ENCODE measurements around the gene MAP1B.
A peak's percentile ranks its signal among the peaks of the same experiment; 100 is the strongest.

MAP1B gene

DNA sequence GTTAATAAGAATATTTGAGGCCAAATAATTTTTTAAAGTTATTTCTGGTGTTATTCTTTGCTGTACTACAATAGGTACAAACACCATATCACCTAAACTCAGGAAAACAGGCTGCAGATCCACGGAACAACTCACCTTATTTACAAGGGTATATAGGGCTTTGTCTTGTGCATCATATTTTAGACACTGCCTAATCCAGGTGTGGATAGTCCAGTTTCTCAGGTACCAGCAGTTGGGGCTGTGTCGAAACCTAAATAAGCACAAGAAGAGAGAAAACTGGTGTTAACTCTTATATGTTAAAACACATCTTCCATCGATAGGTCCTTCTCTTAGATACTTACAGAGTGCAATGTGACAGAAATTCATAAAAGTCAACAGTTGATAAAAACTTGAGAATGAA lies 130.6 kb downstream of the MAP1B start:
- Histone ChIP-seq H3K4me3 (ENCODE audit: low read length) (no peak overlapping the region), H3K27ac (ENCODE audit: low read depth, low read length) (peak overlapping the region; percentile 74; the same call in 1 of the 2 replicates), H3K9me3 (ENCODE audit: insufficient read depth, low read depth, low read length) (no peaks in the 10 kb centered on the region), H3K4me1 (ENCODE audit: insufficient read depth, low read length) (peaks cover 80% of the 10 kb centered on the region), H3K27me3 (ENCODE audit: insufficient read depth, low read length) (no peaks in the 10 kb centered on the region), H3K9ac (ENCODE audit: low read depth, low read length) (peak overlapping the region; percentile 2; the same call in 1 of the 2 replicates), H3K36me3 (ENCODE audit: insufficient read depth, low read length) (peaks cover 28% of the 10 kb centered on the region)
- 92% methylated on average over 1 of the region's 3 CpGs for WGBS

DNA sequence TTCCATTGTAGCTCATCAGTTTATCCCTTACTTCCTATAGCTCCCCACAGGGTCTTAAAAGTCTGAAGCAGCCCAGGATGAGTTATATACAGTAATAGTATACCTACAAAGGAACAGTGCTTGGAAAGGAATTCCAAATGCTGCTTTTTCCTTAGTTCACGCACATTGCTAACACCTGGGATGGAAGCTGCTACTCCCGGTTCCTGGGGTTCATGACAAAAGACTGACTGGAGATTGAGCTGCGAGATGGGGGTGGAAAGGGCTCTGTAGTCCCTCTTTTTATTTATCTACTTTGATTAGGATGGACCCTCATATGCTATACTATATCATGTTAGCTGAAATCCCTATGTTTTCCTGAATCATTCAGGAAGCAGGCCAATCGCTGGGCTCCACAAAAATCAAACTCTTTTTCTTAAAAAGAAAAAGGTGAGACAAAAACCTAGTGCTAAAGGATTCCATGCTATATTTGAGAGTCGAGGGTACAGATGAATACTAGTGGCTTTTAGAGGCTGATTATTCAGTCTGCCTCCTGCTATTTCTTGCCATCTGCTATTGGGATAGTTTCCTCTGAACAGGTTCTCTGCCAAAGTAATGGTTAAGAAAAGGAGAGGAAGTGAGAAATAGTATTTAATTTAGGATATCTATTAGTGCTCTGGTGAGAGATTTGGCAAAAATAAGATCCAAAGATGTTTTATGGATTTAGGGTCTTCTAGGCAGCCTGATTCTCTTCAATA lies 131.6 kb downstream of the MAP1B start:
- no peaks in the 10 kb centered on the region for H3K27me3 ChIP-seq (ENCODE audit: insufficient read depth, low read length)
- 68% methylated on average over 3 of the region's 5 CpGs for WGBS
- no peak overlapping the region for H3K4me3 ChIP-seq (ENCODE audit: low read length)
- peak overlapping the region; percentile 74 for H3K27ac ChIP-seq (ENCODE audit: low read depth, low read length)
- H3K4me1 ChIP-seq (ENCODE audit: insufficient read depth, low read length) = peaks cover 82% of the 10 kb centered on the region
- H3K9ac ChIP-seq (ENCODE audit: low read depth, low read length) = peak overlapping the region; percentile 2; the same call in 1 of the 2 replicates
- peaks cover 18% of the 10 kb centered on the region for H3K36me3 ChIP-seq (ENCODE audit: insufficient read depth, low read length)
- no peaks in the 10 kb centered on the region for H3K9me3 ChIP-seq (ENCODE audit: insufficient read depth, low read depth, low read length)

DNA sequence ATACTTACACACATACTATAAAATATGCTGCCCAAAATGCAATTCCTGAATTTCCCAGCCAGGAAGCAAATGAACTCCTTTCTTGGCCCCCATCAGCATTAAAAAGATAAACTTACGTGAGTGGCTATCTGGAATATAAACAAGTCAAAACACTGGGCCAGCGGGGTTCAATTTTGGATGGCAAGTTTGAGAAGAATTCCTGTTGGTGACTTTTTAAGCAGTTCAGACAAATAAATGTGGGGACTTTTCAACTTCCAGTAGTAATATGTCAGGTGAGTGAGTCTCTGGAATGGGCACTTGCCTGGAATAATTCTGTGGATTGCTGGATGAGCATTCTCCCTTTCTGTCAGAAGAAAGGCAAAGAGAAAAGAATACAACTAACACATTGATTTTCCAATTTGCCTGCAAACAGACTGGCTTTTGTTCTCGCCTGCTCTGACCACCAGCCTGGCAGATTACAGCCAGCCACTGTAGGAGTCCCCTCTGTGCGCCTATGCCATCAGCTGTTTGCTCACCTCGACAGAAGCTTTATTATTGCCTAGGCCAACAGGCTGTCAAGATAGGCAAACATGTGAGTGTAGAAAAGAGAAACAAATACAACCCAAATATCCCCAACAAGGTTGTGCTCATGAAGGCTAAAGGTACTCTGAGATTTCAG lies 134.2 kb downstream of the MAP1B start:
- peaks cover 75% of the 10 kb centered on the region for H3K4me1 ChIP-seq (ENCODE audit: insufficient read depth, low read length)
- H3K27me3 ChIP-seq (ENCODE audit: insufficient read depth, low read length) = no peaks in the 10 kb centered on the region
- no peak overlapping the region for H3K4me3 ChIP-seq (ENCODE audit: low read length)
- WGBS = 85% methylated on average over 5 of the region's 5 CpGs
- H3K36me3 ChIP-seq (ENCODE audit: insufficient read depth, low read length) = peaks cover 15% of the 10 kb centered on the region
- no peaks in the 10 kb centered on the region for H3K9me3 ChIP-seq (ENCODE audit: insufficient read depth, low read depth, low read length)
- H3K27ac ChIP-seq (ENCODE audit: low read depth, low read length) = no peak overlapping the region
- H3K9ac ChIP-seq (ENCODE audit: low read depth, low read length) = no peak overlapping the region

DNA sequence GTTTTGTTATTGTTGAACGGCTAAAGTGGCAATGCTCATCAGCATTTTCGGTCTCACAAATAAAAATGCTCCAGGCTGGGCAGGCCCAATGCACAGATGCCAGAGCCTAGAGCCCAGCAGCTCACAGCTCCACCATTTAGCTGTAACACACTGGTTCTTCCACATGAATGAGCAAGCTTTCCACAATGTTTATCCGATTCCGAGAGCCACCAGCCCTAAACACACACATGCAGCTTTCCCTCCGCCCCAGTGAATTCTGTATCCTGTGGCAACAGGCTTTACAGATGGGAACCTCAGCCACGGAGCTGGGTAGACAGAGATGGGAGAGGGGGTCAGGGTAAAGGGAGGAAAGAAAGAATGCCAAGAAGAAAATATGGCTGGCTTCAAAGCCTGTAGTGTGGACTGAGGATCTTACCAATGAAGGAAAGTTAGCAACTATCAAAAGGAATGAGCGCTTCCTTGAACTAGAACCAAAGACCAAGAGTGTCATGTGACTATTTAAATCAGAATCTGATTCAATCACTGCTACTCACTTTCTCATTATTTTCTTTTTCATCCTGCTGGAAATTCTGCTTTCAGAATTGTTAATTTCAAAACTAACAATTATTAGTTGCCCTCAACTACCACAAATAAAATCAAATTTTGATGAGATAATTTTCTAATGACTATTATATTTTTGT lies 135.7 kb downstream of the MAP1B start:
- H3K27me3 ChIP-seq (ENCODE audit: insufficient read depth, low read length) = no peaks in the 10 kb centered on the region
- WGBS = 82% methylated on average over 7 of the region's 7 CpGs
- H3K9me3 ChIP-seq (ENCODE audit: insufficient read depth, low read depth, low read length) = no peaks in the 10 kb centered on the region
- no peak overlapping the region for H3K4me3 ChIP-seq (ENCODE audit: low read length)
- H3K9ac ChIP-seq (ENCODE audit: low read depth, low read length) = no peak overlapping the region
- H3K4me1 ChIP-seq (ENCODE audit: insufficient read depth, low read length) = peaks cover 82% of the 10 kb centered on the region
- H3K36me3 ChIP-seq (ENCODE audit: insufficient read depth, low read length) = peaks cover under 1% of the 10 kb centered on the region; the same call in 1 of the 2 replicates
- H3K27ac ChIP-seq (ENCODE audit: low read depth, low read length) = peak overlapping the region; percentile 39; the same call in 1 of the 2 replicates

DNA sequence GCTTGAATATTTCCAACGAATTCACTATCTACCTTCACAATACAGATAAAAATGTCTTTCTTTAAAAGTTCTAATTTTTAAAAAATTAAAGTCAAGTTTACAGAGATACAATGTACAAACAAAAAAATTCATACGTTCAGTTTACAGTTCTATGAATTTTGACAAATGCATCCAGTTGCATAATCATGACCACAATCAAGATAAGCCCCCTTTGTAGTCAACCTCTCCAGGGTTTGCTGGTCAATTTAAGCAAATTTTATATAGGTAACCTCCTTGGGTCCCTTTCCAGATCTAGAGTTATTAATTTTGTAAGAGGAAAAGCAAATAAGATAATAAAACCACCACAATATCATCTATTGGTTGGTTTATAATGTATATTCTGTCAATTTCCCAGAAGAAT lies 136.4 kb downstream of the MAP1B start:
- H3K9me3 ChIP-seq (ENCODE audit: insufficient read depth, low read depth, low read length) = no peaks in the 10 kb centered on the region
- WGBS = 94% methylated on average over 2 of the region's 2 CpGs
- peaks cover 81% of the 10 kb centered on the region for H3K4me1 ChIP-seq (ENCODE audit: insufficient read depth, low read length)
- H3K9ac ChIP-seq (ENCODE audit: low read depth, low read length) = no peak overlapping the region
- H3K27ac ChIP-seq (ENCODE audit: low read depth, low read length) = no peak overlapping the region
- no peaks in the 10 kb centered on the region for H3K27me3 ChIP-seq (ENCODE audit: insufficient read depth, low read length)
- H3K4me3 ChIP-seq (ENCODE audit: low read length) = no peak overlapping the region
- no peaks in the 10 kb centered on the region for H3K36me3 ChIP-seq (ENCODE audit: insufficient read depth, low read length)

DNA sequence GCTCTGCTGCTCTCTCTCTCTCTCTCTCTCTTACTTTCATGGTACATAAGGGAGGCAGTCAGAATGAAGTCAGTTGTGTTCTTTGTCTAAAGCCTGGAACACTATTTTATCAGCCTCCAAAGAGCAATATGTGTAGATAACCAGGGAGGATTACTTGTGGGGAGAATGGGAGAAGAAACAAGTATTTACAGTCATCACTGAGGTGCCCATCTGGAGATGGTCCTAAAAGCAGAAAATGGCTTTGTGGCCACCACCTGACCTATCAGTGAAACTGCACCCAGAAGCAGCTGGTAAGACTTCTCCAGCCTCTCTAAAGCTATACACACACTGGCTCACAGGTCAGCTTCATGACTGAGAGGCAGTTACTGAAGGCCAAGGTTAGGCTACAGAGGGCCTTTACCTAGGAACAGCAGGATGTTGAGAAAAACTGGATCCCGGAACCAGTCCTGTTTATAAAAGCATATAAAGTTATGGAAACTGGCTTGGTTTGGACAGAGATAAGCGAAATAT lies 137.6 kb downstream of the MAP1B start:
- Histone ChIP-seq H3K27ac (ENCODE audit: low read depth, low read length) (no peak overlapping the region), H3K9me3 (ENCODE audit: insufficient read depth, low read depth, low read length) (no peaks in the 10 kb centered on the region), H3K9ac (ENCODE audit: low read depth, low read length) (no peak overlapping the region), H3K27me3 (ENCODE audit: insufficient read depth, low read length) (no peaks in the 10 kb centered on the region), H3K36me3 (ENCODE audit: insufficient read depth, low read length) (no peaks in the 10 kb centered on the region), H3K4me3 (ENCODE audit: low read length) (no peak overlapping the region), H3K4me1 (ENCODE audit: insufficient read depth, low read length) (peaks cover 74% of the 10 kb centered on the region)
- 95% methylated on average over 2 of the region's 2 CpGs for WGBS

DNA sequence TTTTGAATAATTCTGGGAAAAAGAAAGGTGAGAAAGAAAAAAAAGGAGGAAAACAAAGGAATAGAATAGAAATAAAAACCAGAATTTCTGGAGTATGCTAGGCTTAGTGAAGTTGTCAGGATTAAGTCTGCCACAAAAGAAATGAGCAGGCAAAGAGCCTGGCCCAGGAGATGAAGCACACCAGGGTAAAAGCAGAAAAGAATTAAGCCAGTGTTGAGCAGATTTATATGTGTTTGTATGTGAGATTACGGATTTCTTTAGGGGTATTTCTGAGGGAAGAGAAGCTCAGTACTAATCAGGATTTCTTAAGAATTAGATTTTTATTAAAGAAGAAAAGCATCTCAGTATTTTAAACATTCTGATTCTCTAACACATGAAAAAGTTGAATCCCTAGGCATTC lies 138.3 kb downstream of the MAP1B start:
- Histone ChIP-seq H3K27ac (ENCODE audit: low read depth, low read length) (no peak overlapping the region), H3K36me3 (ENCODE audit: insufficient read depth, low read length) (no peaks in the 10 kb centered on the region), H3K4me1 (ENCODE audit: insufficient read depth, low read length) (peaks cover 68% of the 10 kb centered on the region), H3K9ac (ENCODE audit: low read depth, low read length) (no peak overlapping the region), H3K9me3 (ENCODE audit: insufficient read depth, low read depth, low read length) (no peaks in the 10 kb centered on the region), H3K27me3 (ENCODE audit: insufficient read depth, low read length) (no peaks in the 10 kb centered on the region), H3K4me3 (ENCODE audit: low read length) (no peak overlapping the region)
- WGBS = 87% methylated on average over 1 of the region's 1 CpG

DNA sequence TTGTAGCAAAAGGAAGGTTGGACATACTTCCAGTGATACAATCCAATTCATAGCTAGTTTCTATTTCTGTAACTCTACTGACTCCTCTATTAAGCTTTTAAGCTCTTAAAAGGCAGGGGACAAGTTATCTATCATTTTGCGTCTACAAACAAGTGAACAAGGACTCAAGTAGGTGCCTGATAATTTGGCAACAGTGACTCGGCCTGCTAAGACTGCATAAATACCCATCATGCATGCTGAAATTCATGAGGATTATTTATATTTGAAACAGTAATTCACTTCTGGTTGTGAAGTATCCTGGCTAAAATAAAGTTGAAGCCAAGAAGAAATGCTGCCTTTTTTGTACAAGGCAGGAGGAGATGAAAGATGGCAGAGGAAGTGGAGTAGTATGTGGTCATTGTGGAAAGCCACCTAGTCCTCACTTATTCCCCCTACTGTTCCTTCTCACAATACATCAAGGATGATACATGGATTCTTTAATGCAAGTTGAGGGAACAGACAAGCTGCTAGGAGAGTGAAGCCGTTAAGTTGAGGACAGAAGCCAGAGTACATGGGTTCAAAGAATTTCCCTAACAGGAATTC lies 138.8 kb downstream of the MAP1B start:
- no peaks in the 10 kb centered on the region for H3K27me3 ChIP-seq (ENCODE audit: insufficient read depth, low read length)
- no peaks in the 10 kb centered on the region for H3K36me3 ChIP-seq (ENCODE audit: insufficient read depth, low read length)
- no peaks in the 10 kb centered on the region for H3K9me3 ChIP-seq (ENCODE audit: insufficient read depth, low read depth, low read length)
- H3K27ac ChIP-seq (ENCODE audit: low read depth, low read length) = peak overlapping the region; percentile 21; the same call in 1 of the 2 replicates
- 96% methylated on average over 3 of the region's 3 CpGs for WGBS
- no peak overlapping the region for H3K9ac ChIP-seq (ENCODE audit: low read depth, low read length)
- no peak overlapping the region for H3K4me3 ChIP-seq (ENCODE audit: low read length)
- H3K4me1 ChIP-seq (ENCODE audit: insufficient read depth, low read length) = peaks cover 67% of the 10 kb centered on the region

DNA sequence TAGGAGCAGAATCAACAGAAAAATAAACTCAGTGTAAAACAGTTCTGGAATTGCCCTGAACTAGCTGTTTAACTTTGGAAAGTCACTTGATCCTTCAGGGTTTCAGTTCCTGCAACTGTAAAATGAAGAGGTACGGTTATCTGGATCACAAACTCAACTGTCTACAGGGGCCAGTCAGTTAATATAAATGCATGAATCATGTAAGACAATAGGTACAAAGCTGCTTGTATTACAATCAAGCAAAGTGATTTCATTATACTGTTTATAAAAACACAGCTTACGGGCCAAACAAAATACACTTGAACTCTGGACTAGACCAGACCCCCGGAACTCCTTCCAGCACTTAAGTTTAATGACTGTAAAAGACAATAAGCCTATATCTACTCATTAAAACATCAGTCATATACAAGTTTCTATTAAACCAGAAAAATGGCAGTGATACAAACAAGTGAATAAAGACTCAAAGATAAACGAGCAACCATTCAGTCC lies 139.7 kb downstream of the MAP1B start:
- H3K4me1 ChIP-seq (ENCODE audit: insufficient read depth, low read length) = peaks cover 59% of the 10 kb centered on the region
- H3K27me3 ChIP-seq (ENCODE audit: insufficient read depth, low read length) = no peaks in the 10 kb centered on the region
- no peak overlapping the region for H3K27ac ChIP-seq (ENCODE audit: low read depth, low read length)
- H3K9ac ChIP-seq (ENCODE audit: low read depth, low read length) = no peak overlapping the region
- H3K9me3 ChIP-seq (ENCODE audit: insufficient read depth, low read depth, low read length) = no peaks in the 10 kb centered on the region
- WGBS = 92% methylated on average over 4 of the region's 4 CpGs
- no peaks in the 10 kb centered on the region for H3K36me3 ChIP-seq (ENCODE audit: insufficient read depth, low read length)
- H3K4me3 ChIP-seq (ENCODE audit: low read length) = no peak overlapping the region

DNA sequence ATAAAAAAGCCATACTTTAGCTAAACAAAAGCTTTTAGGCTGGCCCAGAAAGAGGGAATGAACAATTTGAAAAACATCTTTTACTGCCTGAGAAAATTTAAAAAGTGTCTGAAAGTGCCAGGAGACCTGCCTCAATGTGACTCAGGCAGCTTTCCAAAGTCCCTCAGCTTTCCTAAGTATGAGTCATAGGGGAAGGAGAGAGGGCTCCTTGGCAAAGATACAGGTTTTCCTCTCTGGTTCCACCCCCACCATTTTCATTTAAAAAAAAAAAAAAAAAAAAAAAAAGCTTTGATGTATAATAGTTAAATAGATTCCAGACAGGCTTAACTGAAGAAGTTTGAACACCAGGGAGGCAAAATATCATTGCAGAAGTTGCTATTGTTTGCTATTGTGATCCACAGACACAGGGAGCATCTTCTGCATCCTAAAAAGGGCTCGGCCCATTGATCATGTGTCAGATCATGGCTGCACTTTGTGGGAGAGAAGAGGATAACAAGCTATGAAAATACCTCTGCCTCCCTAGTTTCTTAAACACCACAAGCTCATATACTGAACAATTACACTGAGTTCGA lies 141.2 kb downstream of the MAP1B start:
- Histone ChIP-seq H3K36me3 (ENCODE audit: insufficient read depth, low read length) (no peaks in the 10 kb centered on the region), H3K27me3 (ENCODE audit: insufficient read depth, low read length) (no peaks in the 10 kb centered on the region), H3K9ac (ENCODE audit: low read depth, low read length) (no peak overlapping the region; the same call in 1 of the 2 replicates), H3K4me1 (ENCODE audit: insufficient read depth, low read length) (peaks cover 44% of the 10 kb centered on the region), H3K9me3 (ENCODE audit: insufficient read depth, low read depth, low read length) (no peaks in the 10 kb centered on the region), H3K4me3 (ENCODE audit: low read length) (no peak overlapping the region), H3K27ac (ENCODE audit: low read depth, low read length) (no peak overlapping the region)
- WGBS = 82% methylated on average over 2 of the region's 2 CpGs

Measured in HUES64 (cell line).